GM12872 (cell line): ENCODE measurements around the gene ARID3A.

Source experiments
- CTCF ChIP-seq: IDR thresholded peaks from 3 replicates; pipeline ENCODE4 v1.5.1; 2011; ENCODE audit warnings: low read depth, mild to moderate bottlenecking, low read length, moderate library complexity; ENCODE audit not compliant: insufficient read depth

Gene ARID3A

GRCh38 chr19:906480-906879, 19.4 kb upstream of the ARID3A start:
- no peak for TF ChIP-seq CTCF

GRCh38 chr19:907183-907853, 18.5 kb upstream of the ARID3A start:
- TF ChIP-seq CTCF: no peak

- TF ChIP-seq CTCF: no peak
Observed at GRCh38 chr19:911197-912033, 14.4 kb upstream of the ARID3A start.

GRCh38 chr19:912181-913079, 13.4 kb upstream of the ARID3A start:
- TF ChIP-seq CTCF: no peak

GRCh38 chr19:913080-913748, 12.6 kb upstream of the ARID3A start, which contains the start of gene R3HDM4:
Gene R3HDM4 (minus strand): TSS chr19:913219. CDS start chr19:913157, 62 bp downstream.
- no peak for TF ChIP-seq CTCF

- TF ChIP-seq CTCF: no peak
Observed at GRCh38 chr19:916645-917322, 9.1 kb upstream of the ARID3A start.
